ENCODE results near the gene TMEM205. TPM values are rescaled to one million over a fixed set of nuclear protein-coding genes. Genes with fewer than 3 reads are reported as not detected.

Gene TMEM205
- total RNA-seq, 2 experiments from 2014 or later, result 39.9 to 58.9 TPM

DNA sequence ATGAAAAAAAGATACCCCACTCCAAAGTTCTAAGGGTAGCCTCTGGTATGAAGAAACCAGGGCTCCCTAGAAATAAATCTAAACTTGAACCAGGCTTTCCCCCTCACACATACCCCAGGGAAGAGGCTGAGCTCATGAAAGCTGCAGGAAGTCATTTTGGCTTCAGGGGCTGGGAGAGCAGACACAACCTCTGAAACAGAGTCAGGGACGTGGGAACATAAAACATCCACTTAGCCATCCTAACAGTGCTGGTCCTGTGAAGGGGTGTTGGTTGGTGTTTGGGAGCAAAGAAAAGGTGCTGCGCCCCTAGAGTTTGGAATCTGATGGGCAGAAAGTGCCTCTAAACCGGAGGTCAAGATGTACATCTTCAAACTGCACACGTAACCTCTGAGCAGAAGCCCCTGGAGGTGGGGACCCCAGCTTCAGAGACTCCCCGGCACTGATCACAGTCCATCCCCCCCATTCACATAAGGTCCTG is 22.4 kb downstream of the TMEM205 start:
- no peaks in the 10 kb centered on the region for H3K9me3 ChIP-seq (ENCODE audit: low read length)
- DNase-seq (ENCODE audit: low spot score), result no peak
- H3K36me3 ChIP-seq (ENCODE audit: insufficient read depth, low read length), result no peaks in the 10 kb centered on the region
- no peak overlapping the region for H3K4me3 ChIP-seq (ENCODE audit: low read depth, low read length, poor library complexity, severe bottlenecking)
- 0 out of 2 replicates have a peak overlapping the region, but pooled peaks have one; percentile 4 for H3K4me2 ChIP-seq (ENCODE audit: low read length)
- no peaks in the 10 kb centered on the region for H3K79me2 ChIP-seq (ENCODE audit: insufficient read depth, low read depth, low read length)
- no peak overlapping the region for H2AFZ ChIP-seq (ENCODE audit: low read length)
- H3K27ac ChIP-seq (ENCODE audit: low read depth, low read length, poor library complexity, severe bottlenecking), result no peak overlapping the region
- ChIA-PET CTCF (ENCODE audit: unreplicated experiment) (interaction anchor here (0.7 kb wide), 1 partner anchor 16 kb away, joined by 3 read pairs; the partner anchor contains the start of gene RAB3D), POLR2A (interaction anchor here (0.6 kb wide), 3 partner anchors 45 to 559 kb away, joined by 3 read pairs; no protein-coding TSS in a partner anchor)
- no peak for TF ChIP-seq EZH2phosphoT487 (IDR thresholded peaks at IDR 0.05; ENCODE audit: borderline replicate concordance, low read depth, low read length)
- TF ChIP-seq, protein P1, sequence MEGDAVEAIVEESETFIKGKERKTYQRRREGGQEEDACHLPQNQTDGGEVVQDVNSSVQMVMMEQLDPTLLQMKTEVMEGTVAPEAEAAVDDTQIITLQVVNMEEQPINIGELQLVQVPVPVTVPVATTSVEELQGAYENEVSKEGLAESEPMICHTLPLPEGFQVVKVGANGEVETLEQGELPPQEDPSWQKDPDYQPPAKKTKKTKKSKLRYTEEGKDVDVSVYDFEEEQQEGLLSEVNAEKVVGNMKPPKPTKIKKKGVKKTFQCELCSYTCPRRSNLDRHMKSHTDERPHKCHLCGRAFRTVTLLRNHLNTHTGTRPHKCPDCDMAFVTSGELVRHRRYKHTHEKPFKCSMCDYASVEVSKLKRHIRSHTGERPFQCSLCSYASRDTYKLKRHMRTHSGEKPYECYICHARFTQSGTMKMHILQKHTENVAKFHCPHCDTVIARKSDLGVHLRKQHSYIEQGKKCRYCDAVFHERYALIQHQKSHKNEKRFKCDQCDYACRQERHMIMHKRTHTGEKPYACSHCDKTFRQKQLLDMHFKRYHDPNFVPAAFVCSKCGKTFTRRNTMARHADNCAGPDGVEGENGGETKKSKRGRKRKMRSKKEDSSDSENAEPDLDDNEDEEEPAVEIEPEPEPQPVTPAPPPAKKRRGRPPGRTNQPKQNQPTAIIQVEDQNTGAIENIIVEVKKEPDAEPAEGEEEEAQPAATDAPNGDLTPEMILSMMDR (conservative IDR thresholded peaks at IDR 0.05; ENCODE audit: low read length), result no peak
- intact Hi-C loops (cut with micrococcal nuclease; ENCODE audit: unreplicated experiment), result no loop called here
- no peaks in the 10 kb centered on the region for H4K20me1 ChIP-seq (ENCODE audit: insufficient read depth, low read length)
- no peaks in the 10 kb centered on the region for H3K9me2 ChIP-seq (ENCODE audit: insufficient read depth, low read length)
- no TSS peak for BruUV-seq (replicated peaks)
- H3K4me1 ChIP-seq (ENCODE audit: insufficient read depth, low read length, poor library complexity, severe bottlenecking), result peaks cover 14% of the 10 kb centered on the region

DNA sequence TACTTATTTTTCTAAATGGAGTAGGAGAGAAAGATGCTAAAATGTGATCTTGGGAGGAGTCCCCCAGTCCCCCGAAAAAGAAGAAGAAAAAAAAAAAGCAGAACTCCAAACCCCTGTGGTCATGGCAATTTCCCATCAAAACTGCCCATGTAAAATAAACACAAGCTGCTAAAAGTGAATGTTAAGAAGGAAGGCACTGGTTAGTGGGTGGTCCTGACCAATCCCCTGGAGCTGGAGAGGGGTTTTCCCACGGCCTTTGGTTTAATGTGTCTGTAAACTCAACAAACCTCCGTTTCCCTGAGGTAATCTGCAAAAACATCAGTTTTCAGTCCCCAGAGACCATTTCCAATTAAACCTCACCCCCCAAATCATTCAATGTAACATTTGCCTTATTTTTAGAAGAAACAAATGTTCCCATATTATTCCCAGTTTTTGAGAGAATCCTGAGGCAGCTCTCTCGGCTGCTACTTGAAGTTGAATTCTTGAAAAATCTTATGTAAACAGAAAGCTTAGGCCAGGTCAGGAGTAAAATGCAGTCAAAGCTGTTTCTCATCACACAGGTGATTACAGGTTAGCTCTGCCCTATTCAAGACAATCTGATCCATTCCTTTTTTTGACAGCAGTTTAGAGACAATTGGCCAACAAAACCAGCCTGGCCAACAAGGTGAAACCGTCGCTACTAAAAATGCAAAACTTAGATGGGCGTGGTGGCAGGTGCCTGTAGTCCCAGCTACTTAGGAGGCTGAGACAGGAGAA is 23.6 kb downstream of the TMEM205 start:
- TF ChIP-seq, protein P1 (conservative IDR thresholded peaks at IDR 0.05; ENCODE audit: low read length), result no peak
- no peak for TF ChIP-seq EZH2phosphoT487 (IDR thresholded peaks at IDR 0.05; ENCODE audit: borderline replicate concordance, low read depth, low read length)
- TSS peak; percentile 56 for BruUV-seq (replicated peaks)
- intact Hi-C loops (cut with micrococcal nuclease; ENCODE audit: unreplicated experiment), result no loop called here
- Histone ChIP-seq H3K9me2 (ENCODE audit: insufficient read depth, low read length) (no peaks in the 10 kb centered on the region), H3K4me2 (ENCODE audit: low read length) (no peak overlapping the region), H4K20me1 (ENCODE audit: insufficient read depth, low read length) (no peaks in the 10 kb centered on the region), H3K27ac (ENCODE audit: low read depth, low read length, poor library complexity, severe bottlenecking) (no peak overlapping the region), H3K9me3 (ENCODE audit: low read length) (no peaks in the 10 kb centered on the region), H3K36me3 (ENCODE audit: insufficient read depth, low read length) (no peaks in the 10 kb centered on the region), H2AFZ (ENCODE audit: low read length) (no peak overlapping the region), H3K4me1 (ENCODE audit: insufficient read depth, low read length, poor library complexity, severe bottlenecking) (peaks cover 14% of the 10 kb centered on the region), H3K4me3 (ENCODE audit: low read depth, low read length, poor library complexity, severe bottlenecking) (no peak overlapping the region), H3K79me2 (ENCODE audit: insufficient read depth, low read depth, low read length) (no peaks in the 10 kb centered on the region)
- ChIA-PET POLR2A (interaction anchor here (0.7 to 1.1 kb wide), 4 partner anchors 14 to 66 kb away, joined by 3 to 6 read pairs (median 4); partner anchors contain the start of gene RAB3D), CTCF (ENCODE audit: unreplicated experiment) (interaction anchor here (0.6 kb wide), 1 partner anchor 21 kb away, joined by 3 read pairs; no protein-coding TSS in a partner anchor)
- DNase-seq (ENCODE audit: low spot score), result no peak
